GM18870 (cell line): ENCODE results near the gene RNF151.
"Not testable (repeated sequence)": the region's sequence is repeated elsewhere in the genome, so short reads cannot be mapped to it uniquely, and the experiment has no call there.

ENCODE experiments used
- ATAC-seq: cut with Tn5 transposase; IDR thresholded peaks from one replicate; pipeline ENCODE4 v1.9.1; 2021; ENCODE audit warnings: moderate library complexity; ENCODE audit not compliant: unreplicated experiment

The RNF151 gene

GRCh38 chr16:1938910-1939309, 27.7 kb upstream of the RNF151 start:
- ATAC-seq = no peak

DNA sequence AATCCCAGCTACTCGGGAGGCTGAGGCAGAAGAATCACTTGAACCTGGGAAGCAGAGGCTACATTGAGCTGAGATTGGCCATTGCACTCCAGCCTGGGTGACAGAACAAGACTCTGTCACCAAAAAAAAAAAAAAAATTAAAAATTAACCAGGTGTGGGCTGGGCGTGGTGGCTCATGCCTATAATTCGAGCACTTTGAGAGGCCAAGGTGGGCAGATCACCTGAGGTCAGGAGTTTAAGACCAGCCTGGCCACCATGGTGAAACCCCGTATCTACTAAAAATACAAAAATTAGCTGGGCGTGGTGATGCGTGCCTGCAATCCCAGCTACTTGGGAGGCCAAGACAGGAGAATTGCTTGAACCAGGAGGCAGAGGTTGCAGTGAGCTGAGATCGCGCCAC, 26.8 kb upstream of the RNF151 start:
- ATAC-seq = not testable (repeated sequence)

GRCh38 chr16:1940273-1941161, 26.1 kb upstream of the RNF151 start:
- ATAC-seq = no peak

DNA sequence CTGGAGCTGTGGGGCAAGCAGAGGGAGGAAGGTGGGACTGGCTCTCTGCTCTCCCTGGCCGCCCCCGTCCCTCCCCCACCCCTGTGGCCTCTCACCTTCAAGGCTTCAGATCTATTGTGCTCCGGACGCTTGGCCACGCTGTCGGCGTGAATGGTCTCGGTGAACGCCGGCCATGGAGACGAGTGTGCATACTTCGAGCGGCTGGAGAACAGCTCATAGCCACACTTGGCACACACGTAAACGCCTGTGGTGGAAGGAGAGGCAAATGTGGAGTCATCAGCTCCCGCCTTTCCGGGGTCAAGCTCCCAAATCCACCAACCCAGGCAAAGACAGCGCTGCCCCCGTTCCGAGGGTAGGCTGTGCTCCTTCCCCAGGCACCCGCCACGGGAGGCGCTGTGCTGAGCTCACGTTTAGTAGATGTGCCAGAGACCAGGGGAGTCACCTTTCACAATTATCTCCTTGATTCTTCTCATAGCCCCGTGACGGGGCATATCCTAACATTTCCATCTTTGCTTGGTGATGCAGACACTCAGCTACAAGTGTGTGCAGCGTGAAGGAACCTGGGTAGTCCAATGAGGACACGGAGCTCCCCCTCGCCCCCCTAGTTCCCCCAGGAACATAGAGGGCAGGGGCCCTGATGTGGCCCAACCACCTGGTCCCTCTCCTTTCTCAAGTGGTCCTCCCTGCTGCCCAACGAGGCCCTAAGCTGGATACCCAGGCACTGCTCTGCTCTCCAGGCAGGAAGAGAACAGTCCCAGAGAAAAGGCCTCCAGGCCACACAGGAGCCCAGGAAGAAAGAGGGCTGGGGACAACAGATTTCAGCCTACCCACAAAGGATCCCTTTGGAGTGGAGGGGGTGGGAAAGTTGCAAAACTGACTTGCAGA, 25.3 kb upstream of the RNF151 start:
- ATAC-seq = no peak

- ATAC-seq = no peak
These were observed 24.4 kb upstream of the RNF151 start for GRCh38 chr16:1942047-1942809.

DNA sequence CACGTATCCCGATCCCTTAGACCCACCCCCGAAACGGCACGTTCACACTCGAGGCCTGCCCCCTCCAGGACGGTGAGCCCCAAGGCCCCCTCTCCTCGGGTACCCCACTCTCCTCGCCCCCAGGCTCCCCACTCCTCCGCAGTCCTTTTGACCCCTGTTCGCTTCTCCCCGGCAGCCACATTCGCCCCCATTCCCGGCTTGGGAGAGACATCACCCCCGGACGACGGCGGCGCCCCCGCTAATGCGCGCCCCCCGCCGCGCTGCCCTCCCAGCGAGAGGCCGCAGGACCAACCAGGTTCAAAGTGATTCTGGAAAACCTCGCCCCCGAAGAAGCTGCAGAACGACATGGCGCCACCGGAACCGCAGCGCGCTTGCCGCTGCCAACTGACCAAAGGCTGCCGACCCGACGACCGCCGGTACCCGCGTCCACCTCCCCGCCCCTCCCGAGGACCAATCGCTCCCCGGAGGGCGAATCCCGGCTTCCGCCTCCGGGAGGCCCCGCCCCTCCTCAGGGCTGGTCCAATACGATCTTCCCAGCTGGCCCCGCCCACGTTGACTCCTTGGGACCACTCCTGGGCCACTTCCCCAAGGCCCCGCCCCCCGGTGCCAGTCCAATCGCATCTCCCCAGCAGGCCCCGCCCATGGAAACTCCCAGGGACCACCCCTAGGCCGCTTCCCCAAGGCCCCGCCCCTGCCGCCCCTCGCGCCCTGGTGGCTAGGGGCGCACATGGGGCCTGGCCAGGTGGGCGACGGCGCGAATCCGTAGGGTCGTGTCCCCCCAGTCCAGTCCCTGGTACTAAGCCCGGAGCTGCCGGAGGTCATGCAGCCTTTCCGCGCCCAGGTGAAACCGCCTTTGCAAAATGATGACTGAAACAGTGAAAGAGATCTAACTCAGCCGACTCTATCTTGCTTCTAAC, 23.6 kb upstream of the RNF151 start, which contains the start of gene MSRB1:
Gene MSRB1, minus strand, starts transcription at position 390 of the 917 bp plus-strand sequence. Its CDS starts 43 bp downstream, at position 347.
- ATAC-seq = peak; percentile 80

GRCh38 chr16:1944612-1945199, 21.9 kb upstream of the RNF151 start:
- ATAC-seq = no peak

GRCh38 chr16:1945559-1946391, 20.9 kb upstream of the RNF151 start:
- no peak for ATAC-seq

- ATAC-seq = no peak
These were observed 19.9 kb upstream of the RNF151 start for GRCh38 chr16:1946495-1947368.

DNA sequence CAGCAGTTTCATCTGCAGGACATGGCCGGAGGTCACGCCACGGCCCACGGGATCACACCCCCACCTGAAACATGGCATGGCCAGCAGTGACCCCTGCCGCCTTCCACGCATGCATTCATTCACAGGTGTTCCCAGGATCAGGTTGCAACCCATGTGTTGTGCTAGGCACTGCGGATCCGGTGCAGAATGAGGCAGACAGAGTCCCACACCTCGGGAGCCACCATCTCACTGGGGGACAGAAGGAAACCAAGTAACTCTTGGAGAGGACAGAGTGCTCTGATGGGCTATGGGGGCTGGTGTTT, 19.3 kb upstream of the RNF151 start:
- ATAC-seq = no peak

GRCh38 chr16:1949507-1949906, 17.1 kb upstream of the RNF151 start:
- no peak for ATAC-seq

DNA sequence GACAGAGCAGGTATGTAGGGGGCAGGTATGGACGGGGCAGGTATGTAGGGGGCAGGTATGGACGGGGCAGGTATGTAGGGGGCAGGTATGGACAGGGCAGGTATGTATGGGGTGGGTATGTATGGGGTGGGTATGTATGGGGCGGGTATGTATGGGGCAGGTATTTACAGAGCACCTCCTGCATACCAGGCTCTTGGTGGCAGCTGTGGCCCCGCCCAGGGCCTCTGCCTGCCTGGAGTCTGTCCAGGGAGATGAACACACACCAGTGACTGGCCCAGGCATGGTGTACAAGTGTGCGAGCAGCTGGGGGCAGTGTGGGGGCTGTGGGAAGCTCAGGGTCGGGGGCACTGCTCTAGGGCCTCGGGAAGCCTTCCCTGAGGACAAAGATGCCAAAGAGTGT, 16.6 kb upstream of the RNF151 start:
- no peak for ATAC-seq

- no peak for ATAC-seq
These were observed 16.1 kb upstream of the RNF151 start for GRCh38 chr16:1950559-1950958.

GRCh38 chr16:1953734-1954133, 12.9 kb upstream of the RNF151 start:
- ATAC-seq = no peak

DNA sequence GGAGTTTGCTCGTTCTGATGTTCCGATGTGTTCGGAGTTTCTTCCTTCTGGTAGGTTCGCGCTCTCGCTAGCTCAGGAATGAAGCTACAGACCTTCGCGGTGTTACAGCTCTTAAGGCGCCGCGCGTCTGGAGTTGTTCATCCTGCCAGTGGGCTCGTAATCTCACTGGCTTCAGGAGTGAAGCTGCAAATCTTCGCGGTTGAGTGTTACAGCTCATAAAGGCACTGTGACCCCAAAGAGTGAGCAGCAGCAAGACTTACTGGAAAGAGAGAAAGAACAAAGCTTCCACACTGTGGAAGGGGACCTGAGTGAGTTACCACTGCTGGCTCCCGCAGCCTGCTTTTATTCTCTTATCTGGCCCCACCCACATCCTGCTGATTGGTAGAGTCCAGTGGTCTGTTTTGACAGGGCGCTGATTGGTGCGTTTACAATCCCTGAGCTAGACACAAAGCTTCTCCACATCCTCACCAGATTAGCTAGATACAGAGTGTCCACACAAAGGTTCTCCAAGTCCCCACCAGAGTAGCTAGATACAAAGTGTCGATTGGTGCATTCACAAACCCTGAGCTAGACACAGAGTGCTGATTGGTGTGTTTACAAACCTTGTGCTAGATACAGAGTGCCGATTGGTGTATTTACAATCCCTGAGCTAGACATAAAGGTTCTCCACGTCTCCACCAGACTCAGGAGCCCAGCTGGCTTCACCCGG, 9.1 kb upstream of the RNF151 start:
- ATAC-seq = not testable (repeated sequence)

DNA sequence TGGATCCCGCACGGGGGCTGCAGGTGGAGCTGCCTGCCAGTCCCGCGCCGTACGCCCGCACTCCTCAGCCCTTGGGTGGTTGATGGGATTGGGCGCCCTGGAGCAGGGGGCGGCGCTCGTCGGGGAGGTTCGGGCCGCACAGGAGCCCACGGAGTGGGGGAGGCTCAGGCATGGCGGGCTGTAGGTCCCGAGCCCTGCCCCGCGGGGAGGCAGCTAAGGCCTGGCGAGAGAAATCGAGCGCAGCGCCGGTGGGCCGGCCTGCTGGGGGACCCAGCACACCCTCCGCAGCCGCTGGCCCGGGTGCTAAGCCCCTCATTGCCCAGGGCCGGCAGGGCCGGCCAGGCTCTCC, 8.5 kb upstream of the RNF151 start:
- not testable (repeated sequence) for ATAC-seq

DNA sequence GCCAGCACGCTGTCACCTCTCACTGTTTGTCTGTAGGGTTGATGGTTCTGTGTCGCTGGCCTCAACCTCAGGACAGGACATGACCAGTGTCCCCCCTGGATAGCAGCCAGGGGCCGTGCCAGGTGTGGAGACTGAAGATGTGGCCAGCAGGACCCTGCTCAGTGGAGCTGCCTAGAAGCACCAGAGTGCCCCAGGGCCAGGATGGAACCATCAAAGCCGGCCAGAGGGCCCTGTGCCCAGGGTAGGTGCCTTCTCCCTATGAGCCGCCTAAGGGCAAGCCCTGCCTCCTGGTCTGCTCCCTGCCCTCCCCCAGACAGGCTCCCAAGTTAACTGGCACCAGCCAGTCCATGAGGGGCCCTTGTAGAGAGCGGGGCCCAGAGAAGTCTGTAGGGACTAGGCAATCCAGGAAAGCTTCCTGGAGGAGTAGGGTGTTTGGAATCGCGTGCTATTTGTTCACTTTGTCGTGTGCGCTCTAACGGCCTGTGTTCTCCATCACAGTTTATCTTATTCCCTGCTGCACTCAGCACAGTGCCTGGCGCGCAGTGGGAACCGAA, 7.9 kb upstream of the RNF151 start:
- no peak for ATAC-seq
